Calu3 (cell line): ENCODE measurements around the gene UTS2R. TPM values are rescaled to one million over a fixed set of nuclear protein-coding genes. Genes with fewer than 3 reads are reported as not detected.
"Not testable (repeated sequence)": the region's sequence is repeated elsewhere in the genome, so short reads cannot be mapped to it uniquely, and the experiment has no call there.

Source experiments
- BruUV-seq: library from RNA; stranded (reverse); fragments of 400-500 nt; replicated peaks from 2 replicates; lab custom pipeline; 2021; lab: Mats Ljungman, UMichigan
- CTCF ChIA-PET: fragments of 300-600 bp; sonication (Branson Sonifier 250); formaldehyde crosslinking; loops from one replicate; lab custom pipeline; 2022; ENCODE audit warnings: antibody characterized with exemption; lab: Charles Lee
- DNase-seq: peaks from one replicate; pipeline ENCODE4 v3.0.0; 2022
- H3K27ac Mint-ChIP-seq: one replicate; pipeline ENCODE4 v1.8.0; 2022; ENCODE audit warnings: mixed read lengths; ENCODE audit not compliant: unreplicated experiment
- H3K27me3 Mint-ChIP-seq: one replicate; pipeline ENCODE4 v1.8.0; 2022; ENCODE audit warnings: mixed read lengths; ENCODE audit not compliant: unreplicated experiment
- H3K36me3 Mint-ChIP-seq: one replicate; pipeline ENCODE4 v1.8.0; 2022; ENCODE audit warnings: mild to moderate bottlenecking, moderate library complexity, mixed read lengths; ENCODE audit not compliant: insufficient read depth, unreplicated experiment
- H3K4me1 Mint-ChIP-seq: one replicate; pipeline ENCODE4 v1.8.0; 2022; ENCODE audit warnings: mild to moderate bottlenecking, low read depth, mixed read lengths; ENCODE audit not compliant: unreplicated experiment
- H3K4me3 Mint-ChIP-seq: one replicate; pipeline ENCODE4 v1.8.0; 2022; ENCODE audit warnings: mild to moderate bottlenecking, low read depth, moderate library complexity, mixed read lengths; ENCODE audit not compliant: unreplicated experiment
- H3K9me3 Mint-ChIP-seq: one replicate; pipeline ENCODE4 v1.8.0; 2022; ENCODE audit warnings: low read depth, mixed read lengths; ENCODE audit not compliant: unreplicated experiment
- CTCF ChIP-seq: fragments of 200-600 bp; IDR thresholded peaks from one replicate; pipeline ENCODE4 v1.8.0; 2022; ENCODE audit warnings: antibody characterized with exemption; ENCODE audit not compliant: unreplicated experiment
- intact Hi-C: fragments of 100-400 bp; cut with micrococcal nuclease; formaldehyde crosslinking; loops from one replicate; pipeline ENCODE4 v1.10.0; 2022; ENCODE audit not compliant: unreplicated experiment
- total RNA-seq: library from RNA; stranded (reverse); gene quantifications from 2 replicates; pipeline ENCODE4 v1.2.3, GENCODE V29; 2022

UTS2R gene
- total RNA-seq, 1 experiment from 2014 or later, result not detected

DNA sequence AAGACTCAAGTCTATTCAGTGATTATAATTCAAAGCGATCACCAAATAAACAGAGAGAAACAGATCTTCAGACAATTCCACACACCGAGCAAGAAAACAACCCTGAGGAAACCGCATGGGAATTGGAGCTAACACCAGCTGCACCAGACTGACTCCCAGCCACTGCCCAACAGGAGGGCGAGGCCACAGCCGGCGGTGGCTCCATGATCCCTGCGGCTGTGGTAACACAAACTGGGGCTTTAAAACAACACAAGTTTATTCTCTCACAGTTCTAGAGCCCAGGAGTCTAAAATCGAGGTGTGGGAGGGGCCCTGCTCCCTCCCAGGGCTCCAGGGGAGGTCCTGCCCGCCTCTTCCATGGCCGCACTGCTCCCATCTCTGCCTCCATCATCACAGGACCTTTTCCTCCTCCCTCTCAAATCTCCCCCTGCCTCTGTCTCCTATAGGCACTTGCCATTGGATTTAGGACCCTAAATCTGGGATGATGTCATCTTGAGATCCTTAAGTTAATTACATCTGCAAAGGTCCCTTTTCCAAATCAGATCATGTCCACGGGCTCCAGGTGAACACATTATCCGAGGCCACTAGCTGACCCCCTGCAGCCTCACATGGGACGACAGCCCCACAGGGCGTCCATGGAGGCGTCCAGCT, 36.8 kb downstream of the UTS2R start:
- H3K27me3 Mint-ChIP-seq, result no peaks in the 10 kb centered on the region
- no peak for TF ChIP-seq CTCF
- no peak for DNase-seq
- H3K4me1 Mint-ChIP-seq, result no peaks in the 10 kb centered on the region
- H3K36me3 Mint-ChIP-seq, result peaks cover 10% of the 10 kb centered on the region
- no TSS peak for BruUV-seq
- no peaks in the 10 kb centered on the region for H3K9me3 Mint-ChIP-seq
- H3K4me3 Mint-ChIP-seq, result no peak overlapping the region
- intact Hi-C loops, result no loop called here
- CTCF ChIA-PET, result no interaction called here
- H3K27ac Mint-ChIP-seq, result no peak overlapping the region

- no peaks in the 10 kb centered on the region for H3K4me1 Mint-ChIP-seq
- no peaks in the 10 kb centered on the region for H3K9me3 Mint-ChIP-seq
- peaks cover 5% of the 10 kb centered on the region for H3K36me3 Mint-ChIP-seq
- CTCF ChIA-PET, result no interaction called here
- no peak for TF ChIP-seq CTCF
- no peak for DNase-seq
- BruUV-seq, result no TSS peak
- no peak overlapping the region for H3K4me3 Mint-ChIP-seq
- H3K27me3 Mint-ChIP-seq, result no peaks in the 10 kb centered on the region
- H3K27ac Mint-ChIP-seq, result no peak overlapping the region
- intact Hi-C loops, result no loop called here
Observed at GRCh38 chr17:82408938-82409318, 37.4 kb downstream of the UTS2R start.

GRCh38 chr17:82410014-82410716, 38.6 kb downstream of the UTS2R start:
- no peaks in the 10 kb centered on the region for H3K27me3 Mint-ChIP-seq
- no peak for TF ChIP-seq CTCF
- no peak overlapping the region for H3K27ac Mint-ChIP-seq
- no TSS peak for BruUV-seq
- intact Hi-C loops, result loop anchor here (5.0 kb wide), 1 partner anchor 58 kb away; no protein-coding TSS in a partner anchor
- H3K4me1 Mint-ChIP-seq, result no peaks in the 10 kb centered on the region
- H3K4me3 Mint-ChIP-seq, result no peak overlapping the region
- no peaks in the 10 kb centered on the region for H3K9me3 Mint-ChIP-seq
- DNase-seq, result no peak
- no peaks in the 10 kb centered on the region for H3K36me3 Mint-ChIP-seq
- CTCF ChIA-PET, result interaction anchor here (0.6 to 0.7 kb wide), 3 partner anchors 56 to 163 kb away, joined by 4 to 11 read pairs (median 4); no protein-coding TSS in a partner anchor

DNA sequence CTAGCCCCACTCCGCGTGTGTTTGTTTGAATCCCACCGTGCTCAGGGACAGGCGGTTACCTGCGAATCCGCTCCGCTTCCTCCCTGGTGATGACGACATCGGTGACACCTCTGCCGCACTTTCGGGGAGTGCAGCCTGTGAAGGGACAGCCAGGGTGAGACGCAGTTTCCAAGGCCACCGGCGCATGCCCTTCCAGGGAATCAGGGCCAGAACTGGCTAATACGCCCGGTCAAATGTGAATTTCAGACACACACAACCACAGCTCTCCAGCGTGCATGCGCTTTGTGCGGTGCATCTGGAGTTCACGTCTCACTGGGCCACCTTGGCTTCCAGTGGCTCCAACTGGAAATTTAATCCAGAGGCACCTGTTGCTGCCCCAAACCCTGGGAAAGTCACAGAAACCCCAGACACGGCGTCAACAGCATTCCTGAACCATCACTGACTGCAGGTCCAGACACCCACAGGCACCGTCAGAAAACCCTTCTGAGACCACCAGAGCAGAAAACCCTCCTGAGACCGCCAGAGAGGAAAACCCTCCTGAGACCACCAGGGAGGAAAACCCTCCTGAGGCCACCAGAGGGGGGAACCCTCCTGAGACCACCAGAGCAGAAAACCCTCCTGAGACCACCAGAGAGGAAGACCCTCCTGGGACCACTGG, 40.0 kb downstream of the UTS2R start:
- Mint-ChIP-seq H3K27me3 (no peaks in the 10 kb centered on the region), H3K4me1 (no peaks in the 10 kb centered on the region), H3K27ac (no peak overlapping the region), H3K36me3 (no peaks in the 10 kb centered on the region), H3K4me3 (no peak overlapping the region), H3K9me3 (no peaks in the 10 kb centered on the region)
- DNase-seq, result no peak
- CTCF ChIA-PET, result no interaction called here
- no TSS peak for BruUV-seq
- intact Hi-C loops, result loop anchor here (5.0 kb wide), 1 partner anchor 59 kb away; no protein-coding TSS in a partner anchor
- no peak for TF ChIP-seq CTCF

GRCh38 chr17:82412081-82412480, 40.5 kb downstream of the UTS2R start:
- H3K36me3 Mint-ChIP-seq, CTCF ChIA-PET, H3K27ac Mint-ChIP-seq, H3K4me3 Mint-ChIP-seq, DNase-seq, H3K4me1 Mint-ChIP-seq, H3K9me3 Mint-ChIP-seq, H3K27me3 Mint-ChIP-seq, BruUV-seq: not testable (repeated sequence)
- intact Hi-C loops, result loop anchor here (5.0 kb wide), 1 partner anchor 60 kb away; no protein-coding TSS in a partner anchor
